Retina (tissue), 1 donor: ENCODE results near the gene FGF22.
"Not testable (repeated sequence)": the region's sequence is repeated elsewhere in the genome, so short reads cannot be mapped to it uniquely, and the experiment has no call there.

Source experiments
- DNase-seq: peaks from one replicate; pipeline ENCODE4 v3.0.0-alpha.2; 2016

Gene FGF22

GRCh38 chr19:639253-640160 is at the start of gene FGF22:
TSS of gene FGF22 (plus strand) at chr19:639879. CDS start at chr19:639926, 47 bp downstream.
- peak; percentile 74 for DNase-seq

GRCh38 chr19:590396-590745 is 49.3 kb upstream of the FGF22 start:
- DNase-seq = no peak

- DNase-seq = no peak
Measured at GRCh38 chr19:590750-591098, 49.0 kb upstream of the FGF22 start.

- DNase-seq = peak; percentile 73
Measured at GRCh38 chr19:591099-591958, 48.4 kb upstream of the FGF22 start.

GRCh38 chr19:592101-592500 is 47.6 kb upstream of the FGF22 start:
- DNase-seq = no peak

- no peak for DNase-seq
Measured at GRCh38 chr19:593055-593454, 46.6 kb upstream of the FGF22 start.

- no peak for DNase-seq
Measured at GRCh38 chr19:593505-593904, 46.2 kb upstream of the FGF22 start.

- DNase-seq = no peak
Measured at GRCh38 chr19:594265-594870, 45.3 kb upstream of the FGF22 start.

- peak; percentile 45 for DNase-seq
Measured at GRCh38 chr19:595326-596262, 44.1 kb upstream of the FGF22 start.

GRCh38 chr19:596263-596655 is 43.4 kb upstream of the FGF22 start:
- no peak for DNase-seq

- no peak for DNase-seq
Measured at GRCh38 chr19:597406-598315, 42.0 kb upstream of the FGF22 start.

GRCh38 chr19:601310-601709 is 38.4 kb upstream of the FGF22 start:
- no peak for DNase-seq

- DNase-seq = no peak
Measured at GRCh38 chr19:601790-602189, 37.9 kb upstream of the FGF22 start.

- no peak for DNase-seq
Measured at GRCh38 chr19:602391-603301, 37.0 kb upstream of the FGF22 start.

GRCh38 chr19:603302-603639 is 36.4 kb upstream of the FGF22 start:
- DNase-seq = not testable (repeated sequence)

GRCh38 chr19:603779-604178 is 35.9 kb upstream of the FGF22 start:
- DNase-seq = not testable (repeated sequence)

GRCh38 chr19:604355-604754 is 35.3 kb upstream of the FGF22 start:
- no peak for DNase-seq

- not testable (repeated sequence) for DNase-seq
Measured at GRCh38 chr19:605061-605971, 34.4 kb upstream of the FGF22 start.
